ENCODE results near the gene NCAM1.

Gene NCAM1

GRCh38 chr11:113286009-113286408 lies 324.8 kb downstream of the NCAM1 start:
- DNase-seq (ENCODE audit: low read depth): no peak
- no peak overlapping the region for H3K4me3 ChIP-seq (ENCODE audit: low read length)
- no peak for TF ChIP-seq CTCF (conservative IDR thresholded peaks at IDR 0.05; ENCODE audit: low read depth, low read length)

GRCh38 chr11:113286509-113287497 lies 325.6 kb downstream of the NCAM1 start:
- H3K4me3 ChIP-seq (ENCODE audit: low read length): no peak overlapping the region
- no peak for DNase-seq (ENCODE audit: low read depth)
- no peak for TF ChIP-seq CTCF (conservative IDR thresholded peaks at IDR 0.05; ENCODE audit: low read depth, low read length)

GRCh38 chr11:113287801-113288200 lies 326.6 kb downstream of the NCAM1 start:
- no peak for DNase-seq (ENCODE audit: low read depth)
- TF ChIP-seq CTCF (conservative IDR thresholded peaks at IDR 0.05; ENCODE audit: low read depth, low read length): no peak
- H3K4me3 ChIP-seq (ENCODE audit: low read length): no peak overlapping the region

GRCh38 chr11:113288286-113288863 lies 327.2 kb downstream of the NCAM1 start:
- TF ChIP-seq CTCF (conservative IDR thresholded peaks at IDR 0.05; ENCODE audit: low read depth, low read length): no peak
- no peak for DNase-seq (ENCODE audit: low read depth)
- no peak overlapping the region for H3K4me3 ChIP-seq (ENCODE audit: low read length)

GRCh38 chr11:113289431-113290187 lies 328.4 kb downstream of the NCAM1 start:
- no peak for DNase-seq (ENCODE audit: low read depth)
- peak; percentile 97 for TF ChIP-seq CTCF (conservative IDR thresholded peaks at IDR 0.05; ENCODE audit: low read depth, low read length)
- no peak overlapping the region for H3K4me3 ChIP-seq (ENCODE audit: low read length)

DNA sequence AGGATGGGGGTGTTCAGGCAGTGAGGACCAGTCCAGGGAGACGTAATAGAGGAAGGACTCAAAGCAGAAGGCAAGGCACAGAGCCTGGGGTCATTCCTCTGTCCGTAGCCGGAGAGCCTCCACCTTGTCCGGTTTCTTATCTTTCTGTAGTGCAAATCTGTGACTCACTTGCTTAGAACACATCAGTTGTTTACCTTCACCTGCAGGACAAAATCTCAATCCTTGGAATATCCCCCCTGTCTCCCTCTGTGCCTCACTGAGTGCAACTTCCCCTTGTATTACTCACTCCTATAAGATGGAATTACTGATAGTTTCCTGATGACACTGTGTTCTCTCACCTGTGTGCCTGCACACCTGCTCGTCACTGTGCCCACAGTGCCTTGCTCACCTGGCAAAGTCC lies 332.7 kb downstream of the NCAM1 start:
- H3K4me3 ChIP-seq (ENCODE audit: low read length): no peak overlapping the region
- no peak for DNase-seq (ENCODE audit: low read depth)
- no peak for TF ChIP-seq CTCF (conservative IDR thresholded peaks at IDR 0.05; ENCODE audit: low read depth, low read length)
